Measurements from ENCODE around the gene ARHGEF38.

ARHGEF38 gene, protein sequence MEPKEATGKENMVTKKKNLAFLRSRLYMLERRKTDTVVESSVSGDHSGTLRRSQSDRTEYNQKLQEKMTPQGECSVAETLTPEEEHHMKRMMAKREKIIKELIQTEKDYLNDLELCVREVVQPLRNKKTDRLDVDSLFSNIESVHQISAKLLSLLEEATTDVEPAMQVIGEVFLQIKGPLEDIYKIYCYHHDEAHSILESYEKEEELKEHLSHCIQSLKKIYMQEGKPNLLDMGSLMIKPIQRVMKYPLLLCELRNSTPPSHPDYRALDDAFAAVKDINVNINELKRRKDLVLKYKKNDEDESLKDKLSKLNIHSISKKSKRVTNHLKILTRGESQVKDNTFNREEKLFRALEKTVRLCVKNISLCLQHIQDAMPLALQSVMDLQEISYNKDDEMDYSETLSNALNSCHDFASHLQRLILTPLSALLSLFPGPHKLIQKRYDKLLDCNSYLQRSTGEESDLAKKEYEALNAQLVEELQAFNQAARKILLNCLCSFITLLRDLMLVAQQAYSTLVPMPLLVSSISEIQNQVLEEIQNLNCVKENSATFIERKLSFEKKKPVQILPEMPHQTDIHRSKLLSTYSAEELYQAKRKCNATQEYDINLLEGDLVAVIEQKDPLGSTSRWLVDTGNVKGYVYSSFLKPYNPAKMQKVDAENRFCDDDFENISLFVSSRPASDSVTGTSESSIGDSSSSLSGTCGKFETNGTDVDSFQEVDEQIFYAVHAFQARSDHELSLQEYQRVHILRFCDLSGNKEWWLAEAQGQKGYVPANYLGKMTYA

DNA sequence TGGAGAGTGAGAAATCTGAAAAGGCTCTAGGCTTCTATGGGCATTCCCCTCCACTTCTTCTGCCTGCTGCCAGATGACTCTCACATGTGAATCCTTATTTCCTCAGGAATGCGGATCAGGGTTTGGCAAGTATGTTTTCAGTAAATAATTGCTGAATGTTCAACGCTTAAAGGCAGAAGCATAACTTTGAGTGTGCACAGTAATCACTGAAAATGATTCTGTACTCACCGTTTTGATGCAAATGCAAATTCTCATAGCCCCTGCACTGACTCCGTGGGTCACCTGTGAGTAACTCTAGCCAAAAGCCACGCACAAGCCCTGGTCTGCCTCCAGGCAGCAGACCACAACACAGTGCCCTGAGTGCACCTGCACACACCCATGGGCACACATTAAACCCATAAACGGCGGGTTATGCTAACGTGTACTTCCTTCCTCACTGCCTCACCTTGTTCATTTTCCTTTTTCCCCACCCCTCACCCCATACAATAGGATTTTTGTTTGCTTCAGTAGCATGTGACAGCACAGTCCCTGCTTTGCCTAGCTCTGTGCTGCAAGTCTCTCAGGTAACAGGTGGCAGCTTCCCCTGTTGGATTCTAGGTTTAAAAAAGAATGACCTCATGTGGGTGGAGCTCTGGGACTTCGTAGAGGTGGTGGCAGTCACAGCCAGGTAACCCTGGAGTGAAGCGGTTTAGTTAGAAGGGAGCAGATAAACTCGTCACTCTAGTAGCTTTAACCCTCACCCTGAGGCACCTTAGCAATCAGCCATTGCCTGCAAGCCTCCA is at the start of gene ARHGEF38:
Gene ARHGEF38, plus strand, starts transcription at position 656 of the 782 bp plus-strand sequence. CDS start 146 bp downstream, outside the sequence.
- DNase-seq (ENCODE audit: low spot score): no peak

DNA sequence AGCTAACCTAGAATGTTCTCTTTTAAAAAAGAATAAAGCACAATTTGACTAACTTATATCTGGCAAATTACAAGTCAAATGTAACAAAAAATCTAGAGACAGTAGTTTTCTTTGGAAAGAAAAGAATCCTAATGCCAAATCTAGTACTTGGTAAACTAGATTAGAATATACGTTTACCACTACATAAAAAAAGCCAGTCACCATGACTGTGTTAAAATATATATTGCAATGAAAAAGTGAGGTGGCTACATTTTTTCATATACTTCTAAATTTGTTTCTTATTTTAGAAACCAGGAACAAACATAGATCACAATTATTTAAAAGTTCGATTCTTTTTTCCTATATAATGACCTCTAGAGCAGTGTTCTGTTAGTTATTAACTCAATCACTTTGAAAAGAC is 48.9 kb upstream of the ARHGEF38 start:
- no peak for DNase-seq (ENCODE audit: low spot score)

DNA sequence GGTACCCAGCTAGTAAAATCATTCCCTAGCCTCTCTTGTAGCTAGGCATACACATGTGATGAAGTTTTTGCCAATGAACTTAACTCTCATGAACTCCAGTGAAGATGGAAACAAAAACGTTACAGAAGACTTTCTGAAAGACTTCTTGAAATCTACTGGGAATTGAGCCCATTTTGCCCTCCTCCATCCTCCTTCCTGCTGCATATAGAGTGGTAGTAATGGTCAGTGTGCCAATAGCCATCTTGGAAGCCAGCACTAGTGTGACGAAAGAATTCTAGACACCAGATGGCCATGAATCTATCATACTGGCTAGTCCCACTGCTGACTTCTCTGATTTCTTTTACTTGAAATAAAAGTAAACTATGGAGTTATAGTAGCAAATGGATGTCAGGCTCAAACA is 47.7 kb upstream of the ARHGEF38 start:
- DNase-seq (ENCODE audit: low spot score): no peak

DNA sequence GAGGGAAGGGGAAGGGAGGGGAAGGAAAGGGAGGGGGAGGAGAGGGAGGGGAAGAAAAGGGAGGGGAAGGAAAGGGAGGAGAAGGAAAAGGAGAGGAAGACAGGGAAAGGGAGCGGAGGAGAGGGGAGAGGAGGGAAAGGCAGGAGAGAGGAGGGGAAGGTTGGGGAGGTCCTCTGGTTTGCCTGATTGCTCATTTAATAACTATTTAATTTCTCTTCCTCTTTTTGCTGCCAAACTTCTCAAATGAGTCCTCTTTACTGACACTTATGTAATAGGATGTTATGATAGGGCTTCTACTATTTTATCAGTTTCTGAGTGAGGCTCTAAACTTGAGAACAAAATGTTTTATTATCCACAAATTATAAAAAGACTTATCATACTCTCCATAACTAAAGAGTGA is 43.1 kb upstream of the ARHGEF38 start:
- DNase-seq (ENCODE audit: low spot score): no peak

DNA sequence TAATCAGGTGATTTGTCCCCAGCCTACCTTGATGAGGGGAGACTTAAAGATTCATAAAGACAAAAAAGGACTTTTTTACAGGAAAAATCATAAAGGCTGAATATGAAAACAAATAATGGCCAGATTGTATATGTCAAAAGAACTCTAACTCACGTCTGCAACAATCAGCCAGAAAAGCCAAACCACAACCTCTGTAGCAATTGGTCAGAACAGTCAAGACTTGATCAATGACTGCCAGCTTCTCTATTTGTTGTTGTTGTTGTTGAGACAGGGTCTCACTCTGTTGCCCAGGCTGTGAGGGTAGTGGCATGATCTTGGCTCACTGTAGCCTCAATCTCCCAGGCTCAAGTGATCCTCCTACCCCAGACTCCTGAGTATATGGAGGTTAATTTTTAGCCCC is 42.7 kb upstream of the ARHGEF38 start:
- DNase-seq (ENCODE audit: low spot score): no peak

DNA sequence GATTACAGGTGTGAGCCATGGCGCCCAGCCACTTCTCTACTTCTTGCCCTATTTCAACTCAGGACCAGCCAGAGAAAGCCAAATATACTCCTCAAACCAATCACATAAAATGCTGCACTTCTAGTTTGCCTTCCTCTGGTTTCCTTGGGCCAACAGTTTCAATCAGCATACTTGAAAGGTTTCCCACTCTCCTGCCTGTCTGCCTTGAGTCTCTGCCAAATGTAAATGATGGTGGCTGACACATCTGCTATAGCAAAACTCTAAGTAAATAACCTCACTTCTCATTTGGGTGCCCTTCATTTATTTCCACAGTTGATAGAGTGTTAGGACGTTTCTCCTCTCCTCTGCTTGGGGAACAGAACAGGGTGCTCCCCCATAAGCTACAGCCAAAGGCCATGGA is 42.2 kb upstream of the ARHGEF38 start:
- no peak for DNase-seq (ENCODE audit: low spot score)

DNA sequence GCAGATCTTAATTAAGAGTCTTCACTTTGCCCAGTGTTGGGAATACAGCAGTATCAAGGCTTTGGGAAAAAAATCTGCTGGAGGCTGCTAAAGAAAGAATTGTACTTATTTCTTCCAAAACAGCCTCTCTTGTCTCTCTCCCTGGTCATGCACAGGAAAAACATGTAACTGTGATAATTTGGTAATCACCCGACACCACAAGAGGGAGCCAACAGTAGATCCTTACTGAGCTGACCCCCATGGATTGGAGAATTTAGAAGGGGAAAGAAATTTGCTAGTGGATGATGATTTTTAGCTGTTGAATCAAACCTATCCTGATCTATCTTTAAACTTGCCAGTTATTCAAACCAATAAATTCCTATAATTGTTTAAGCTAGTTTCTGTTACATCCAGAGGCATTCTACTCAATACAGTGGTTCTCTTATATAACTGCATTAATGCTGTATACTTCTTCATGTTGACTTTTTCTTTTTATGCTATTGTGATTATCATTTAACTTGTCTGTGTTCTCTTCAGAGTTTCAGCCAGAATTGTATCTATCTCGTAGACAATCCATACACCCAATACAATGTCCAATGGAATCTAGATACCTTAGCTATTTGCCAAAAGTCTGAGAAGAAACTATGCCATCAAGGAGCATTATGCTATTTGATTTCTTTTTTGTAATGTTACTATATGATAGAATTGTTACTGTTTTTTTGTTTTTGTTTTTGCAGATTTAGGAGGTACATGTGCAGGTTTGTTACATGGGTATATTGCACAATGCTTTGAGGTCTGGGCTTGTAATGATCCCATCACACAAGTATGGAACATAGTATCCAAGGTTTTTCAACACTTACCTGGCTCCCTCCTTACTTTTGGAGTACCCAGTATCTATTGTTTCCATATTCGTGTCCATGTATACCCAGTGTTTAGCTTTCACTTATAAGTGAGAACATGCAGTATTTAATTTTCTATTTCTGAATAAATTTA is 31.3 kb upstream of the ARHGEF38 start:
- peak; percentile 70 for DNase-seq (ENCODE audit: low spot score)

DNA sequence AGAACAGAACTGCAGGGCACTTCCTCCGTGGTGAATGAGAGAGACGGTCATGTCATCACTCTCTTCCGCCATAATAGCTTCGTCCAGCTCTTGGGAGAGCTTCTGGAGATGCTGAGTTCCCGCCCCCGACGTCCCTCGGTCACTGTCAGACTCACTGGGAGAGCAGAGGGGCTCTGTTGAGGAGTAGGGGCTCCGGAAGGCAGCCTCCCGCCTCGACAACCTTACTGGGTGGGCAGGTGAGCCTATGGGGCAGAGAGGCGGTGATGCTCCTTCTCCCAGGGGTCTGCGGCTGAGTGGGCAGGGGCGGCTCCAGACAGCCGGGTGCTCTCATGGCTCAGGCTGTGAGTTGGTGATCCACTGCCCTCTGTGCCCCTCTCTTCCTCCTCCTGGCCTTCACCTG is 25.8 kb upstream of the ARHGEF38 start:
- no peak for DNase-seq (ENCODE audit: low spot score)

DNA sequence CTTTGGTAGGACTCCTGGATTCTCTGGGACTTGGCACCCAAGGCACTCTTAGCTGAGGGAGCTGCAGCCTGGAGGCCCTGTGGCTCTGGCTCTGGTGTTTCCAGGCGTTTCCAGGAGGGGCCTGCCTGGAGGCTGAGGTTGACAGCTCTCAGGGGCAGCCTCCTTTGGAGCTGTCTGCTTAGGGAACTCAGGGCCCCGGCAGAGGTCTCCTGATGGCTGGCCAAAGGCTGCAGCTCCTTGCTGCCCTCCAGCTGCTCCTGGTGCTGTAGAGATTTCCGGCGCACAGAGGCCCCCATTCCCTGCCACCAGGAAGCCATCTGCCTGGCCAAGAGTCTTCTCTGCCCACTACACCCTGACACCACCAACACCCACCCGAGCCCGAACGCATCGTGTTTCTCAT is 25.3 kb upstream of the ARHGEF38 start:
- DNase-seq (ENCODE audit: low spot score): no peak

DNA sequence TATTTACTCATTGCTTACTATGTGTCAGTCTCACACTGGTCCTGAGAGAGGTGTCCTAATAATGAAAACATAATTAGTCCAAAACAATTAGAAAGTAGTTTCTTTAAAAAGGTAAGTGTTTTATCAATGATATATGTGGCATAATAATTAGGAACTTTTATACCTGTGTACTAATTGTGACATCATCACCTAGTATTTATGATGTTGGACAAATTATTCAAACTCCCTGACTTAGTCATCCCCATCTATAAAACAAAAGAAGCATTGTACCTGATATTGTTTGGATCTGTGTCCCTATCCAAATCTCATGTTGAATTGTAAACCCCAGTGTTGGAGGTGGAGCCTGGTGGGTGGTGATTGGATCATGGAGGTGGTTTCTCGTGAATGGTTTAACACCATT is 15.8 kb upstream of the ARHGEF38 start:
- DNase-seq (ENCODE audit: low spot score): no peak

DNA sequence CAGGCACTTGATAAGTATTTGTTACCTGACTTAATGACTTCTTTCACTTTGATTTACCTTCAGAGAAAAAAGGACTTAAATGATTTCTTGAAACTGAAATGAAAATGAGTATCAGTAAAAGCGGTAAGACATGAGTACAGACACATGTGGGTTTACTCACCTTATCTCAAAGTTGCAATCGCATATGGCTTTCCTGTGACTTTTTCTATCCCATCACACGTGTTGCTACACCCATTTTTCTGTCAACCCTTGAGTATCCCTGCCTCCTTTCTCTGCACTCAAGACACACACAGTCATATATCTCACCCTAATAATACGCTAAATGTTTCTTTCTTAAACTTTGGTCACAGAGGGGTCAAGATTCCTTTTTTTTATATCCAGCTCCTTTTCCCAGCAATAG is 11.0 kb upstream of the ARHGEF38 start:
- no peak for DNase-seq (ENCODE audit: low spot score)

DNA sequence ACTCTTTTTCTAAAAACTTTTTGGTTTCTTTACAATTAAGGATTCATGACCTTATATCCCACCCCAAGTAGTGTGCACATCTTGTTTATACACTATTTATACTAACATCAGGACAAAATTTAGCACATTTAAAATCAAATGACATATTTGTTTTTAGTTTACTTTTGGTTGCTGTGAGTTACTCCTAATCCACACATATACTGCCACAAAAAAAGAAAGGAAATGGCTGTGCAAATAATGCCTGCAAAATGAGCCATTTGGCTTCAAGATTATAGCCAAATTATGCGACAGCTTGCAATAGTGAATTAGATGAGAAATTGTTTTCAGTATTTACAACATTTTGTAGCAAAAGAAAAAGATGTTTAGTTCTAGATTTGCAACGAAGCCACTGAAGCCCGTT is 10.4 kb upstream of the ARHGEF38 start:
- DNase-seq (ENCODE audit: low spot score): no peak

DNA sequence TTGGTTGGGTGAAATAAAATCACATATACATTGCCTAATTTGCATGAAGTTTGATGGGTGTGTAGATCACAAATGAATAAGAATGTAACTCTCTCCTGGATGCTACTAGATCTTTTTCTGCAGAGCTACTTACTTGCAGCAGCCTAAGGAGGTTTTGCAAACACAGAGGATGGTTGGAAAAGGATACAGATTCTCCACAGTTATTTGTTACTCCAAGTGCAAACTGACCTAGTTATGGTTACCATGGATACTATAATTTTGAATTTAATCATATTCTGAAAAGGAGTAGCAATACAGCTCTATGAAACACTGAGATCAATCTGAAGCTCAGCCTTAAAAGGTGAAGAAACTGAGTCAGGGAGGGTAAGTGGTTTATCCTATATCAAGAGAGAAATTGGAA is 9.1 kb upstream of the ARHGEF38 start:
- DNase-seq (ENCODE audit: low spot score): peak; percentile 11

DNA sequence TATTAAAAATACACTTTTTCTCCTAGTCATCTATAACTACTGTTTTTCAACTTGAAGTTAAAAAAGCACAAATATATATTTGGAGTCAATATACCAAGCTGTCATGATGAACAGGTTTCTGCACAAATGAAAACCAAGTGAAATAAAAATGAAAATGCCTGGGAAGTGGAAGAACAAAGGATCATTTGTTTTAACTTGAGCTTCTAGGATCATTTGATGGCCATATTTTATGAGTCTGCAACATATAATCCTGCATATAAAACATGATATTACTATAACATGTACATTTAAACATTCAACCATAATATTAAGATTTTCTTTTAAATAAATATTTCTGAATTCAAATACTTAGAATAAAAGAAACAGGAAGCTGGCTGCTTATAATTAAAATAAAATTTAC is 8.5 kb upstream of the ARHGEF38 start:
- DNase-seq (ENCODE audit: low spot score): no peak

DNA sequence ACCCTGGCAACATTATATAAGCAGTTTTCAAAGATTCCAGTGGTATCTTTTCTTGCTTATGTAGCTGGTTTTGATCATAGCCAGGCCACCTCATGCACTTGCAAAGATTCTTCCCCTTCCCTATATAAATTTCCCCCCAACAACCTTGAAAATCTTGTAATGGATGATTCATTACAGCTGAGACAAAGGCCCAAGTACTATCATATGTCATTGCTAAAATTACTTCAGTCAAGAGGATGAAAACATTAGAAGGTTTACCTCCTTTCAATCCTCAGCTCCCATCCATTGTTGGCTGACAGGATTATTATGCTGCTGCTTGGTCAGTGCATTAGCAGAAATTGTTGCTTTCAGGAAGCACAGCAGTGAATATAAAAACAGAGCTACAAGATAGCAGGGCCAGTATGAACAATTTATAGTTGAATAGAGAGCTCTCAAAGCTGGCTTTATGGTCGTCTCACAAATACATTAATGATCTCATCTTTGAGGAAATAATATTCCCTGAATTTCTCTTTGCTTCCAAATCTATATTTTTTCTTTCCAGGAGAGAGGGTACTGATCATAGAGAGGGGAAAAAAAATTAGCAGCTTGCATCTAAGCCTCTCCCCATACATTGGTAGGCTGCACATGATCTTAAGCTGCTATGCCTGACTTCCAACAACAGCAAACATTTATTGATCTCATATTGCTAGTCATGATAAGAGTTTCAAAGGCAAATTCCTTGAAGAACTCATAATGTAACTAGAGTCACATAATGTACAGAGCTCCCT is 7.7 kb upstream of the ARHGEF38 start:
- DNase-seq (ENCODE audit: low spot score): no peak

DNA sequence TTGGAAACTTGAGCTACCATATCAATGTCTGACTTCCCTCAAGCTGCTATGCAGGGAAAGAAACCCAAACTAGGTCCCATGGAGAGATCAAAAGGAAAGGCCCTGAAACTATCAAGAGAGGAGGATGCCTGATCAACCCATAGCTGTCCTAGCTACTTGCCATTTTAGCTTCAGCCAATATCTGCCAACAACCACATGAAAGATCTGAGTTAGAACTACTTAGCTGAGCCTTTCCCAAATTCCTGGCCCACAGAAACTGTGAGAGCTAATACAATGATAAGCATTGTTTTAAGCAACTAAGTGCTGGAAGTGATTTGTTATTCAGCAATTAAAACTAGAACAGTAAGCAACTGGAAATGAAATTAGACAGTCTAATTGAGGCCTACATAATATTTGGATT is 6.3 kb upstream of the ARHGEF38 start:
- no peak for DNase-seq (ENCODE audit: low spot score)

DNA sequence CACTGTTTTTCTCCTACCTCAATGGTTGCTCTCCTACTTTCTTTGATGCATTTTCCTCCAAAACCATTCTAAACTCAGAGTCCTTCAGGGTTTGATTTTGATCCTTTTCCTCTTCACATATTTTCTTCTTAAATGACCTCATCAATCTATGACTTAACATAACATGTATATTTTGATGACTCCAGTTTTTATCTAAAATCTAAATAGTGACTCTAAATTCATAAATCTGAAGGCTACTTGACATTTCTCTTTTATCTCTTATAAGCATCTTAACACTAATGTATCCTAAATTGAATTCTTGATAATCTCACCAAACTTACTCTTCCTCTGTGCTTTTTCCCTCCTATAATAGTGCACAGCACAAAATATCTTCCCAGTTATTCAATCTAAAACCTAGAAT is 4.7 kb upstream of the ARHGEF38 start:
- DNase-seq (ENCODE audit: low spot score): no peak

DNA sequence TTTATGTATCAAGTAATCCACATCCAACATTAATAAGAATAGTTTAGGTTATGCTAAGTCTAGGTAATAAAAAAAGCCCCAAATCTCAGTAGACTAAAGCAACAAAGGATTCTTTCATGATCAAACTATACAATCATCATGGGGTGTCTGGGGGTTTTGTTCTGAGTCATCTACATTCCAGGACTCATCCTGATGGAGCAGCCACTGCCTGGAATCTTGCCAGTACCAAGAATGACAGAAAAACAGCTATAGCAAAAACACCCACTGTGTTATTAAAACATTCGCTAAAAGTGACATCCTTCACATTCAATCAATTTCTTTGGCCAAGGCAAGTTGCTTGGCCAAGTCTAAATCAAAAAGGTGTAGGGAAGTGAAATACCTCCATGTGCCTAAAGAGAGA is 3.9 kb upstream of the ARHGEF38 start:
- DNase-seq (ENCODE audit: low spot score): no peak

DNA sequence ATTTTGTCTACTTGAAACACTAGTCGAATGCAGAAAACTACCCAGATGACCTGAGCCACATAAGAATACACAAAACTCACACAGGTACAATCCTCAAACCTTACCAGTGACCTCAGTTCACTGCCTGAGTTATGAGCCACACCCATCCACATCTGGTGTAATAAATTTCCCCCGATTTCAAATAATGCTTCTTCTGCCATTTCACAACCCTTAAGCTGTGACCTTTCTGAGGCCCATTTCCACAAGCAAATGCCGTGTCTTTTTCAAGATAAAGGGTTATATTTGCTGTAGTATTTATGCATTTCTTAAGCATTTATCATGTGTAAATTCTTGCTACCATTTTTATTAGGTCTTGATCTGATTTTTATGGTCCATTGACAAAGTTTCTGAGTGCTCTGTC is 1.8 kb upstream of the ARHGEF38 start:
- DNase-seq (ENCODE audit: low spot score): no peak

DNA sequence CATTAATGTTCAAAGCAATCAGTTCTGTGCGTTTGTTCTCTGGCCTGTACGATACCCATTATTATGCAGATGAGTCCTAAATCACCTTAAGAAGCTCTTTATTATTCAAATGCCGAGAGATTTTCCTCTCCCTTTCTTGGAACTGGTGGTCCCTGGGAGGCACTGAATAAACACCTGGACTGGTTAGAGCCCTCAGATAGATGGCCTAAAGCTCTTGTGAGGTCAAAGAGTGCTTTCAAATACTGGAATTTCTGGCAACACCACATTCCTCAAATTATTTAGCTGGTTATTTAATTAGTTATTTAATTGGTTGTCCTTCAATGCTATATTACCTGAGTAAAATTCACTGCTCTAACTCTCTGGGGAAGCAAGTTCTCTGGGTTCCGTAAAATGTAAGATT is 3.0 kb downstream of the ARHGEF38 start:
- no peak for DNase-seq (ENCODE audit: low spot score)

DNA sequence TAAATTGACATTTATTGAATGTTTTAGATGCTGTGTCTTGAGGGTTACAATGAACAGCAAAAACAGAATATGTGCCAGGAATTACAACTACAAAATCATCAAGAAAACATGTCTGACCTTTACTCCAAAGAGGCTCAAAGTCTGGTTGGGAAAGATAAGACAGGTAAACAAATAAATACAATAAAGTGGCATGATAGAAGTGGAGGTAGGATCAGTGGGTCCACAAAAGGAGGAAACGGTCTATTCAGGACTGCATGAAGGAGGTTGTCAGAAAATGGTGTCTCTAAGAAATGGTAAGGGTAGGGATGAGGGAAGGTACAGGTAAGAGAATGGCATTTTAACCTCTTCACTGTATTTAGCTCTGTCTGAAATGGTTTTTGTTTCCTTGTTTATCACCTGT is 3.8 kb downstream of the ARHGEF38 start:
- DNase-seq (ENCODE audit: low spot score): no peak
